Right lobe of liver (tissue), 4 donors: ENCODE data around the gene UBL7.

Experiments used
- CTCF ChIP-seq, 4 donors: fragments of 200-600 bp in 3 of 4; fragments of 450-650 bp in 1 of 4; IDR thresholded peaks; one replicate each; pipeline versions ENCODE4 v1.5.1 to v1.8.0; 2016 to 2022; ENCODE audit warnings: antibody characterized with exemption in 4 of 4, mild to moderate bottlenecking in 2 of 4
- POLR2A ChIP-seq: fragments of 450-650 bp; IDR thresholded peaks from one replicate; pipeline ENCODE4 v1.6.1; 2017; ENCODE audit warnings: antibody characterized with exemption, mild to moderate bottlenecking
- donor health status: DM: no; HTN: no; CAD: no.
- donor health status: DM: no; HTN: no; CAD: no.
- donor health status: DM: no; HTN: yes; CAD: no.

- no peak for TF ChIP-seq POLR2A
- no peak for TF ChIP-seq CTCF (IDR thresholded peaks at IDR 0.05)
Observed at GRCh38 chr15:74408815-74409214, 52.1 kb downstream of the UBL7 start.
